ENCODE data around the gene UNC119B.

- TF ChIP-seq POLR2A (IDR thresholded peaks at IDR 0.05) (no peak), POLR2AphosphoS5 (IDR thresholded peaks at IDR 0.05) (no peak)
- TF ChIP-seq, protein P1, sequence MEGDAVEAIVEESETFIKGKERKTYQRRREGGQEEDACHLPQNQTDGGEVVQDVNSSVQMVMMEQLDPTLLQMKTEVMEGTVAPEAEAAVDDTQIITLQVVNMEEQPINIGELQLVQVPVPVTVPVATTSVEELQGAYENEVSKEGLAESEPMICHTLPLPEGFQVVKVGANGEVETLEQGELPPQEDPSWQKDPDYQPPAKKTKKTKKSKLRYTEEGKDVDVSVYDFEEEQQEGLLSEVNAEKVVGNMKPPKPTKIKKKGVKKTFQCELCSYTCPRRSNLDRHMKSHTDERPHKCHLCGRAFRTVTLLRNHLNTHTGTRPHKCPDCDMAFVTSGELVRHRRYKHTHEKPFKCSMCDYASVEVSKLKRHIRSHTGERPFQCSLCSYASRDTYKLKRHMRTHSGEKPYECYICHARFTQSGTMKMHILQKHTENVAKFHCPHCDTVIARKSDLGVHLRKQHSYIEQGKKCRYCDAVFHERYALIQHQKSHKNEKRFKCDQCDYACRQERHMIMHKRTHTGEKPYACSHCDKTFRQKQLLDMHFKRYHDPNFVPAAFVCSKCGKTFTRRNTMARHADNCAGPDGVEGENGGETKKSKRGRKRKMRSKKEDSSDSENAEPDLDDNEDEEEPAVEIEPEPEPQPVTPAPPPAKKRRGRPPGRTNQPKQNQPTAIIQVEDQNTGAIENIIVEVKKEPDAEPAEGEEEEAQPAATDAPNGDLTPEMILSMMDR (IDR thresholded peaks at IDR 0.05) = no peak
These were observed 51.3 kb downstream of the UNC119B start for GRCh38 chr12:120761519-120761934.

Data from upper lobe of left lung (tissue), 4 donors.